HCT116 (cell line): ENCODE data around the gene PALM2AKAP2. TPM values are rescaled to one million over a fixed set of nuclear protein-coding genes. Genes with fewer than 3 reads are reported as not detected.

Experiments
- ATAC-seq: fragments of 200-7000 bp; cut with Tn5 transposase; 2 replicates; pipeline ENCODE4 v1.9.1; 2020; ENCODE audit warnings: mild to moderate bottlenecking, moderate library complexity
- BruUV-seq: library from RNA; stranded (reverse); fragments of 400-500 nt; replicated peaks from 2 replicates; lab custom pipeline; 2021; lab: Mats Ljungman, UMichigan
- CTCF ChIA-PET: fragments of 300-600 bp; sonication (Branson Sonifier 250); formaldehyde crosslinking; loops from one replicate; lab custom pipeline; 2021; ENCODE audit warnings: antibody characterized with exemption; lab: Charles Lee
- POLR2A ChIA-PET: fragments of 300-600, 350-600 bp; sonication (Branson Sonifier 250); formaldehyde crosslinking; loops from one replicate; lab custom pipeline; 2021; ENCODE audit warnings: antibody characterized with exemption; lab: Charles Lee
- RAD21 ChIA-PET, 2 experiments: fragments of 300-600 bp; sonication (Branson Sonifier 250); formaldehyde crosslinking; loops; one replicate each; lab custom pipeline; 2023; ENCODE audit warnings: low total read pairs in 2 of 2; ENCODE audit not compliant: uncharacterized antibody in 2 of 2, unreplicated experiment in 2 of 2, low non-redundant PET in 1 of 2; lab: Charles Lee
- DNase-seq: peaks from one replicate; pipeline ENCODE4 v3.0.0-alpha.2; 2010; ENCODE audit warnings: low read depth, low spot score
- H2AFZ ChIP-seq: fragments of 200-600 bp; shearing (Covaris generic), sonication (generic); 2 replicates; pipeline ENCODE4 v1.6.1; 2017; ENCODE audit warnings: low read depth, mixed run types, mixed read lengths, antibody characterized with exemption, low read length; ENCODE audit not compliant: poor library complexity, severe bottlenecking
- H3K27ac ChIP-seq: 2 replicates; pipeline ENCODE4 v1.5.1; 2012; ENCODE audit warnings: low read depth, low read length
- H3K27me3 ChIP-seq: fragments of 200-600 bp; sonication (generic); 2 replicates; pipeline ENCODE4 v1.6.1; 2016; ENCODE audit warnings: mixed run types, low read length, mixed read lengths; ENCODE audit not compliant: insufficient read depth
- H3K36me3 ChIP-seq, 2 experiments: fragments of 200-500 bp in 1 of 2; fragments of 200-600 bp in 1 of 2; sonication (Bioruptor generic) in 1 of 2; sonication (generic) in 1 of 2; 2 replicates each; pipeline versions ENCODE4 v1.5.1 to v1.6.1; 2014 to 2016; ENCODE audit warnings: low read length in 2 of 2, inconsistent platforms in 1 of 2, mixed read lengths in 1 of 2, mixed run types in 1 of 2; ENCODE audit not compliant: insufficient read depth in 2 of 2, control insufficient read depth in 1 of 2
- H3K4me1 ChIP-seq, 2 experiments: fragments of 200-600 bp in 1 of 2; sonication (generic) in 1 of 2; 2 replicates each; pipeline versions ENCODE4 v1.5.1 to v1.6.1; 2012 to 2017; ENCODE audit warnings: low read length in 2 of 2, inconsistent platforms in 1 of 2, mild to moderate bottlenecking in 1 of 2, mixed read lengths in 1 of 2, mixed run types in 1 of 2, moderate library complexity in 1 of 2; ENCODE audit not compliant: insufficient read depth in 2 of 2, control insufficient read depth in 1 of 2
- H3K4me2 ChIP-seq: fragments of 200-600 bp; sonication (generic); 2 replicates; pipeline ENCODE4 v1.6.1; 2017; ENCODE audit warnings: mixed run types, low read length, mixed read lengths
- H3K4me3 ChIP-seq, 2 experiments: fragments of 200-600 bp in 1 of 2; sonication (generic) in 1 of 2; replicated peaks in 1 of 2; 2 replicates each; pipeline ENCODE4 v1.5.1; 2011 to 2016; ENCODE audit warnings: low read length in 2 of 2, control low read depth in 1 of 2, low read depth in 1 of 2, mild to moderate bottlenecking in 1 of 2, mixed read lengths in 1 of 2, mixed run types in 1 of 2
- H3K79me2 ChIP-seq: fragments of 200-600 bp; sonication (generic); 2 replicates; pipeline ENCODE4 v1.6.1; 2017; ENCODE audit warnings: mild to moderate bottlenecking, mixed run types, low read length, moderate library complexity, mixed read lengths; ENCODE audit not compliant: insufficient read depth
- H3K9ac ChIP-seq: fragments of 200-600 bp; sonication (generic); 2 replicates; pipeline ENCODE4 v1.6.1; 2016; ENCODE audit warnings: low read length, mixed read lengths
- H3K9me2 ChIP-seq: fragments of 200-600 bp; sonication (generic), shearing (Covaris generic); 2 replicates; pipeline ENCODE4 v1.6.1; 2017; ENCODE audit warnings: mixed run types, mild to moderate bottlenecking, moderate library complexity; ENCODE audit not compliant: insufficient read depth
- H3K9me3 ChIP-seq, 2 experiments: fragments of 200-500 bp in 1 of 2; fragments of 200-600 bp in 1 of 2; sonication (Bioruptor generic) in 1 of 2; sonication (generic) in 1 of 2; 2 replicates each; pipeline ENCODE4 v1.6.1; 2014 to 2017; ENCODE audit warnings: low read length in 2 of 2, mixed read lengths in 2 of 2, inconsistent platforms in 1 of 2, low read depth in 1 of 2, mild to moderate bottlenecking in 1 of 2, mixed run types in 1 of 2, moderate library complexity in 1 of 2; ENCODE audit not compliant: control insufficient read depth in 1 of 2, insufficient read depth in 1 of 2
- H4K20me1 ChIP-seq: fragments of 200-600 bp; sonication (generic), shearing (Covaris generic); 2 replicates; pipeline ENCODE4 v1.6.1; 2017; ENCODE audit warnings: mixed run types, mild to moderate bottlenecking, moderate library complexity; ENCODE audit not compliant: insufficient read depth
- CBX3 ChIP-seq: IDR thresholded peaks from 2 replicates; pipeline ENCODE4 v1.6.1; 2012; ENCODE audit warnings: low read depth
- CEBPB ChIP-seq: IDR thresholded peaks from 2 replicates; pipeline ENCODE4 v1.6.1; 2012; ENCODE audit warnings: low read depth
- CTCF ChIP-seq, 3 experiments: fragments of 200-600 bp in 1 of 3; sonication (generic) in 1 of 3; IDR thresholded peaks in 2 of 3; conservative IDR thresholded peaks in 1 of 3; 2 replicates each; pipeline ENCODE4 v1.5.1; 2012 to 2017; ENCODE audit warnings: low read depth in 2 of 3, low read length in 2 of 3, antibody characterized with exemption in 1 of 3, borderline replicate concordance in 1 of 3, control low read depth in 1 of 3, mild to moderate bottlenecking in 1 of 3, mixed read lengths in 1 of 3, mixed run types in 1 of 3, moderate library complexity in 1 of 3; ENCODE audit not compliant: insufficient read depth in 1 of 3
- EGR1 ChIP-seq: IDR thresholded peaks from 2 replicates; pipeline ENCODE4 v1.6.1; 2012; ENCODE audit warnings: low read depth
- ELF1 ChIP-seq: IDR thresholded peaks from 2 replicates; pipeline ENCODE4 v1.6.1; 2012; ENCODE audit warnings: low read depth, borderline replicate concordance
- MAX ChIP-seq: IDR thresholded peaks from 2 replicates; pipeline ENCODE4 v1.6.1; 2012
- POLR2AphosphoS5 ChIP-seq: IDR thresholded peaks from 2 replicates; pipeline ENCODE4 v1.6.1; 2011; ENCODE audit warnings: mild to moderate bottlenecking, low read depth, low read length, moderate library complexity
- RAD21 ChIP-seq: IDR thresholded peaks from 2 replicates; pipeline ENCODE4 v1.6.1; 2012; ENCODE audit warnings: low read depth, mild to moderate bottlenecking
- REST ChIP-seq: IDR thresholded peaks from 2 replicates; pipeline ENCODE4 v1.6.1; 2012; ENCODE audit warnings: low read depth
- SIN3A ChIP-seq: IDR thresholded peaks from 2 replicates; pipeline ENCODE4 v1.6.1; 2012; ENCODE audit warnings: low read depth
- SRF ChIP-seq: IDR thresholded peaks from 2 replicates; pipeline ENCODE4 v1.6.1; 2012; ENCODE audit warnings: low read depth
- YY1 ChIP-seq: IDR thresholded peaks from 2 replicates; pipeline ENCODE4 v1.6.1; 2011; ENCODE audit warnings: low read length, low read depth, moderate library complexity, mild to moderate bottlenecking; ENCODE audit not compliant: insufficient replicate concordance; ENCODE audit errors: extremely low read depth
- ZBTB33 ChIP-seq: IDR thresholded peaks from 2 replicates; pipeline ENCODE4 v1.6.1; 2011; ENCODE audit warnings: mild to moderate bottlenecking, low read length, moderate library complexity; ENCODE audit not compliant: insufficient replicate concordance; ENCODE audit errors: extremely low read depth
- ZNF274 ChIP-seq: fragments of 200-500 bp; sonication (Bioruptor generic); IDR thresholded peaks from 2 replicates; pipeline ENCODE4 v1.6.1; 2014; ENCODE audit warnings: mild to moderate bottlenecking, low read depth, low read length, inconsistent platforms
- intact Hi-C: fragments of 100-400 bp; cut with micrococcal nuclease; formaldehyde crosslinking; loops from 2 replicates; pipeline ENCODE4 v1.10.0; 2022
- total RNA-seq: library from RNA; stranded (reverse); gene quantifications from one replicate; pipeline ENCODE4 v1.2.1, GENCODE V29; 2021; ENCODE audit not compliant: unreplicated experiment

Gene PALM2AKAP2
- total RNA-seq, 1 experiment from 2014 or later, result 0.34 TPM

GRCh38 chr9:109793921-109794320 is 13.9 kb downstream of the PALM2AKAP2 start:
- no peak overlapping the region for H3K4me3 ChIP-seq
- RAD21 ChIA-PET, result no interaction called here
- no peak overlapping the region for H2AFZ ChIP-seq
- H3K4me2 ChIP-seq, result no peak overlapping the region
- no peak overlapping the region for H3K27ac ChIP-seq
- BruUV-seq, result no TSS peak
- H3K79me2 ChIP-seq, result no peaks in the 10 kb centered on the region
- no peaks in the 10 kb centered on the region for H3K4me1 ChIP-seq
- no peaks in the 10 kb centered on the region for H3K9me3 ChIP-seq
- no peak for DNase-seq
- TF ChIP-seq SIN3A (no peak), ZBTB33 (no peak), MAX (no peak), CEBPB (no peak), YY1 (no peak), SRF (no peak), RAD21 (no peak), POLR2AphosphoS5 (no peak), REST (no peak), ELF1 (no peak), CTCF (IDR thresholded peaks at IDR 0.05 in 2 of 3, conservative IDR thresholded peaks at IDR 0.05 in 1 of 3; ENCODE audit: borderline replicate concordance in 1 of 3, insufficient read depth in 1 of 3, low read depth in 2 of 3, low read length in 2 of 3) (no peak), CBX3 (no peak), ZNF274 (no peak), EGR1 (no peak)
- POLR2A ChIA-PET, result no interaction called here
- intact Hi-C loops, result no loop called here
- H3K9ac ChIP-seq, result no peak overlapping the region
- CTCF ChIA-PET, result no interaction called here
- no peaks in the 10 kb centered on the region for H3K36me3 ChIP-seq
- H3K27me3 ChIP-seq, result 0 out of 2 replicates have a peak, but pooled peaks cover 4% of the 10 kb centered on the region
- no peaks in the 10 kb centered on the region for H3K9me2 ChIP-seq
- no peaks in the 10 kb centered on the region for H4K20me1 ChIP-seq
- no peak for ATAC-seq
